ENCODE measurements around the gene SFT2D3. TPM values are rescaled to one million over a fixed set of nuclear protein-coding genes. Genes with fewer than 3 reads are reported as not detected.

The SFT2D3 gene
- total RNA-seq, 1 experiment from 2014 or later = 4.7 TPM

GRCh38 chr2:127721978-127722355, 20.7 kb downstream of the SFT2D3 start:
- H3K9me3 Mint-ChIP-seq = no peaks in the 10 kb centered on the region
- Histone ChIP-seq H3K4ac (ENCODE audit: low read depth, low read length) (no peak overlapping the region), H2BK5ac (ENCODE audit: insufficient read length, low read length) (no peak overlapping the region), H4K91ac (ENCODE audit: insufficient read length, low read depth, low read length) (no peak overlapping the region), H3K79me1 (ENCODE audit: insufficient read depth, low read depth, low read length, poor library complexity, severe bottlenecking) (no peaks in the 10 kb centered on the region), H4K5ac (ENCODE audit: insufficient read length, low read depth, low read length) (no peak overlapping the region), H2BK20ac (ENCODE audit: low read depth, low read length, poor library complexity, severe bottlenecking) (no peak overlapping the region), H3K23me2 (ENCODE audit: insufficient read length, low read depth, low read length, poor library complexity, severe bottlenecking) (no peaks in the 10 kb centered on the region), H4K8ac (replicated peaks; ENCODE audit: insufficient read length, low read depth, low read length) (no peak overlapping the region), H3K9ac (ENCODE audit: extremely low read depth, insufficient read length, low read length) (no peak overlapping the region), H3K9me3 (ENCODE audit: control insufficient read depth, low read depth, low read length) (no peaks in the 10 kb centered on the region), H3K18ac (ENCODE audit: insufficient read length, low read depth, low read length) (no peak overlapping the region), H3K79me2 (ENCODE audit: insufficient read depth, low read length) (0 out of 2 replicates have a peak, but pooled peaks cover 2% of the 10 kb centered on the region), H3K14ac (ENCODE audit: insufficient read depth, low read length) (no peak overlapping the region), H3K4me1 (ENCODE audit: insufficient read depth, low read length) (no peaks in the 10 kb centered on the region), H4K20me1 (ENCODE audit: control insufficient read depth, insufficient read depth, insufficient read length) (no peaks in the 10 kb centered on the region), H3T11ph (ENCODE audit: low read length) (no peak overlapping the region), H2AFZ (ENCODE audit: low read length) (no peak overlapping the region), H2BK15ac (ENCODE audit: low read depth, low read length) (no peak overlapping the region), H3K27me3 (ENCODE audit: insufficient read depth, low read length) (no peaks in the 10 kb centered on the region), H2BK120ac (ENCODE audit: low read depth, low read length, poor library complexity, severe bottlenecking) (no peak overlapping the region), H2BK12ac (ENCODE audit: insufficient read length, low read depth, low read length) (no peak overlapping the region), H3K23ac (ENCODE audit: insufficient read length, low read depth, low read length) (no peak overlapping the region), H3K27ac (ENCODE audit: insufficient read length, low read depth, low read length) (no peak overlapping the region), H3K4me2 (ENCODE audit: insufficient read depth, insufficient read length, low read length) (no peak overlapping the region), H2AK5ac (ENCODE audit: insufficient read length, low read length) (no peak overlapping the region), H3K56ac (ENCODE audit: insufficient read length, low read depth, low read length) (no peak overlapping the region)
- peaks cover 38 to 79% (median 57%) of the 10 kb centered on the region in 3 experiments for H3K36me3 Mint-ChIP-seq (ENCODE audit: insufficient read depth in 1 of 3, low read depth in 3 of 3)
- H3K27me3 Mint-ChIP-seq (ENCODE audit: low read depth) = no peaks in the 10 kb centered on the region
- WGBS (ENCODE audit: extremely low coverage, insufficient read length, low lambda C conversion rate) = no CpG with 5 or more reads among the region's 2 CpGs
- H3K4me3 Mint-ChIP-seq = no peak overlapping the region
- peaks cover 2 to 4% of the 10 kb centered on the region in 2 experiments; a peak in 1 of 4 replicates for H3K4me1 Mint-ChIP-seq
- TF ChIP-seq CTCF (conservative IDR thresholded peaks at IDR 0.05) = no peak
- H3K27ac Mint-ChIP-seq = no peak overlapping the region
- DNase-seq = no peak

Measured in H9 (cell line).